GM10266 (cell line): Measurements from ENCODE around the gene CYP2D6.

ENCODE experiments used
- DNase-seq: peaks from one replicate; pipeline ENCODE4 v3.0.0; 2012; ENCODE audit errors: extremely low spot score
- CTCF ChIP-seq: IDR thresholded peaks from 2 replicates; pipeline ENCODE4 v1.5.1; 2012; ENCODE audit warnings: mild to moderate bottlenecking, low read depth; ENCODE audit not compliant: control insufficient read depth, insufficient read depth; ENCODE audit errors: missing control alignments

The CYP2D6 gene

GRCh38 chr22:42091455-42091782, 39.2 kb downstream of the CYP2D6 start:
- TF ChIP-seq CTCF = no peak

GRCh38 chr22:42090596-42091454, 39.8 kb downstream of the CYP2D6 start, which contains the start of gene NDUFA6:
Gene NDUFA6 (minus strand): TSS chr22:42090772. CDS start chr22:42090744, 28 bp downstream.
- peak; percentile 97 for DNase-seq
- TF ChIP-seq CTCF = peak; percentile 96

More at GRCh38 chr22:42091455-42091782, 39.2 kb downstream of the CYP2D6 start:
- no peak for DNase-seq

GRCh38 chr22:42086051-42086450, 44.6 kb downstream of the CYP2D6 start:
- no peak for TF ChIP-seq CTCF
- no peak for DNase-seq

- no peak for TF ChIP-seq CTCF
- no peak for DNase-seq
Measured at GRCh38 chr22:42084874-42085273, 45.7 kb downstream of the CYP2D6 start.

GRCh38 chr22:42083119-42083518, 47.5 kb downstream of the CYP2D6 start:
- no peak for TF ChIP-seq CTCF
- no peak for DNase-seq

GRCh38 chr22:42080287-42080686, 50.3 kb downstream of the CYP2D6 start:
- no peak for DNase-seq
- no peak for TF ChIP-seq CTCF
